ENCODE measurements around the gene DUOXA2.
A peak's percentile ranks its signal among the peaks of the same experiment; 100 is the strongest.

DUOXA2 gene

GRCh38 chr15:45138814-45139765 lies 25.0 kb downstream of the DUOXA2 start:
- no peak for DNase-seq

GRCh38 chr15:45139770-45140169 lies 25.6 kb downstream of the DUOXA2 start:
- no peak for DNase-seq

- DNase-seq, result no peak
Measured at GRCh38 chr15:45140557-45141250, 26.6 kb downstream of the DUOXA2 start.

GRCh38 chr15:45141386-45141785 lies 27.3 kb downstream of the DUOXA2 start:
- no peak for DNase-seq

GRCh38 chr15:45143056-45143455 lies 28.9 kb downstream of the DUOXA2 start:
- no peak for DNase-seq

- no peak for DNase-seq
Measured at GRCh38 chr15:45143946-45144345, 29.8 kb downstream of the DUOXA2 start.

GRCh38 chr15:45144775-45145174 lies 30.6 kb downstream of the DUOXA2 start:
- DNase-seq, result no peak

- DNase-seq, result no peak
Measured at GRCh38 chr15:45146405-45146804, 32.3 kb downstream of the DUOXA2 start.

GRCh38 chr15:45147606-45148005 lies 33.5 kb downstream of the DUOXA2 start:
- no peak for DNase-seq

GRCh38 chr15:45148076-45149059 lies 34.2 kb downstream of the DUOXA2 start:
- no peak for DNase-seq

- DNase-seq, result no peak
Measured at GRCh38 chr15:45149060-45149459, 34.9 kb downstream of the DUOXA2 start.

GRCh38 chr15:45150481-45150880 lies 36.4 kb downstream of the DUOXA2 start:
- DNase-seq, result no peak

- DNase-seq, result no peak
Measured at GRCh38 chr15:45150997-45151396, 36.9 kb downstream of the DUOXA2 start.

- no peak for DNase-seq
Measured at GRCh38 chr15:45151998-45152828, 38.1 kb downstream of the DUOXA2 start.

- DNase-seq, result no peak
Measured at GRCh38 chr15:45155739-45156138, 41.6 kb downstream of the DUOXA2 start.

- peak; percentile 16 for DNase-seq
Measured at GRCh38 chr15:45156744-45157455, 42.8 kb downstream of the DUOXA2 start.

- DNase-seq, result peak; percentile 28
Measured at GRCh38 chr15:45157974-45158373, 43.8 kb downstream of the DUOXA2 start.

GRCh38 chr15:45161666-45162065 lies 47.5 kb downstream of the DUOXA2 start:
- no peak for DNase-seq

- DNase-seq, result peak; percentile 48
Measured at GRCh38 chr15:45162771-45163507, 48.8 kb downstream of the DUOXA2 start.

- DNase-seq, result no peak
Measured at GRCh38 chr15:45163508-45163856, 49.4 kb downstream of the DUOXA2 start.

- no peak for DNase-seq
Measured at GRCh38 chr15:45164914-45165313, 50.8 kb downstream of the DUOXA2 start.
